Activated CD8-positive, alpha-beta memory T cell treated with anti-CD3 and anti-CD28 coated beads for 4 hours (primary cell): ENCODE data around the gene FAM83F.

Experiments used
- DNase-seq, 2 donors: peaks; one replicate each; pipeline ENCODE4 v3.0.0-alpha.2; 2020; ENCODE audit warnings: low read depth in 2 of 2

Gene FAM83F

DNA sequence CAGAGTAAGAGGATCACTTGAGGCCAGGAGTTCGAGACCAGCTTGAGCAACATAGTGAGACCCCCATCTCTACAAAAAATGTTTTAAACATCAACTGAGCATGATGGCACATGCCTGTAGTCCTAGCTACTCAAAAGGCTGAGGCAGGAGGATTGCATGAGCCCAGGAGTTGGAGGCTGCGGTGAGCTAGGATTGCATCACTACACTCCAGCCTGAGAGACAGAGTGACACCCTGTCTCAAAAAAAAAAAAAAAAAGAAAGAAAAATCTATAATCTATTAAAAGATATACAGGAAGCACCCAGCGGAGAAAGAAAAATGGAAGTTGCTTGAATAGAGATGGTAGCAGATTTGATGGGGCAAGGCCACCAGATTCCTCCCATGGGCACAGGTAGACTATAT, 61.8 kb downstream of the FAM83F start:
- DNase-seq = no peak

DNA sequence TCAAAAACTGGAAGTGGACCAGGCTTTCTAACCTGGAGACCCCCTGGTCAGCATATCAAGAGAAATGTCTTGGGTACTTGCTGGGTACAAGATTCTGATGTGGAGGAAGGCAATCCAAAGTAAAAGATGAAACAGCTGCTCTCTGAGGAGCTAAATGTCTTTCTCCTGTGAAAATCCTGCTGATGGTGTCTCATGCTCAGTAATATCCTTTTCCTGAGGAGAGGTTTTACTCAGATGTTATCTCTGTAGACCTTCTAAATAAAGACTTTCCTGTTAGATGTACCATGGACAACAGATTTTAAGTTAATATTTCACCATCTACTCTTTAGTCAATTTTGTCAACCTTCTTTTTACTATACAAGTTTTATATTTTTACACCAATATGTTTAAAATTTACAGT, 62.9 kb downstream of the FAM83F start:
- DNase-seq = no peak

DNA sequence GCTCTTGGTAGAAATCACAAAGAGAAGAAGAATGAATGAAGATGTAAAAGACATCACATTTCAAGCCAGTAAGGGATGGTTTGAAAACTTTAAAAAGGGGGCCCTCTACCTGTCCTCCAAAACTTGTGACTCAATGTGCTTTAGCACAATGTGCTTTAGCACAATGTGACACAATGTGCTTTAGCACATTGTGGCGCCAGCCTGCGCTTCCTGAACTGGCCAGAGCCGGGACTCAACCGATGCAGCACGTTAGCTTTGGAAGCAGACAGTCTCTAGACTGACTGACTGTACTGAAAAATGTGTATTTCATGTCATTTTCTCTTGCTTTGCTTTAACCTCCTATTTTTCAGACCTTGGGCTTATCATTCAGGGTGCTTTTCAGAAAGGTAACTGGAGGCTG, 63.5 kb downstream of the FAM83F start:
- DNase-seq = no peak

DNA sequence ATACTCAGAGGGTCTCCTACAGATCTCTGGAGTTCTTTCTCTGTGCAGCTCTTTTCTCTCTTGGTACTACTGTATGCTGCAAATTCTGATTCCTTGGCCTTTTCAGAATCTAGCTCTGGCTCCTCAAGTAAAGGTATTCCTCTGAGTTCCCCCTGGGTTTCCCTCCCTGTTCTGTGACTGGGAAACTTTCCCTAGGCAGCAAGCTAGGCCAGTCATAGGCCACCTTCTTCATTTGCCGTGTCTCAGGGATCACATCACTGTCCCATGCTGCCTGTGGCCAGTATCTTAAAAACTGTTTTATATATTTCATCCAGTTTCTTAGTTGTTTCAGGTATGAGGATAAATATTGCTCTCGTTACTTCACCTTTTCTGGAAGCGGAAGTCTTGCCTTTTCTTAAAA, 71.2 kb downstream of the FAM83F start:
- no peak for DNase-seq

DNA sequence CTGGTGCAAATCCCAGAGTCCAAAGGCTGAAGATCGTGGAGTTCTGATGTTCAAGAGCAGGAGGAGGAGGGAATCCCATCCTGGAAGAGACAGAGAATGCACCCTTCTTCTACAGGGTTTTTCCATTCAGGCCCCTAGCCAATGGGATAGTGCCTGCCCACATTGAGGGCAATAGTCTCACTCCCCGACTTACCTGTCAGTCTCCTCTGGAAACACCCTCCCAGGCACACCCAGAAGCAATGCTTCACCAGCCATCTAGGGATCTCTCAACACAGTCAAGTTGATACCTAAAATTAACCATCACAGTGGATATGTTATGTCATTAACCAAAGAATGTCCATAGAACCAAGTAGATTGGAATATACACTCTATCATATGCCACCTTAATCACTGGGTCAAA, 72.9 kb downstream of the FAM83F start:
- no peak for DNase-seq

DNA sequence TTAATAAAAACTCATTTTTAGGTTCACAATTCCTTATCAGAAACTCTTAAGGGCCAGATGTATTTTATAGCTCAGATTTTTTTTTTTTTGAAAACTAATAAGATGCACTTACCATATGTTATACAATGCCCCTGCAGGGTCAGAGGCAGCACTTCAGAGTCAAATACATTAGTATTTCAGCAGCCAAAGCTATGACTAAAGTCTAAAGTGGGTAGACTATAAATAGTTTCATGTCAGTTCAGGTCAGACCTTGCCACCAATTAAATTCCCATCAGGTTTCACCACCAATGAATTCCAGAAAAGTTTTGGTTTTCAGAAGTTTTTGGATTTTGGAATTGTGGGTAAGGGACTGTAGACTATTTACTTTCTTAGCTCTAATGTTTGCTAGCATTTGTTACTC, 75.9 kb downstream of the FAM83F start:
- DNase-seq = no peak

DNA sequence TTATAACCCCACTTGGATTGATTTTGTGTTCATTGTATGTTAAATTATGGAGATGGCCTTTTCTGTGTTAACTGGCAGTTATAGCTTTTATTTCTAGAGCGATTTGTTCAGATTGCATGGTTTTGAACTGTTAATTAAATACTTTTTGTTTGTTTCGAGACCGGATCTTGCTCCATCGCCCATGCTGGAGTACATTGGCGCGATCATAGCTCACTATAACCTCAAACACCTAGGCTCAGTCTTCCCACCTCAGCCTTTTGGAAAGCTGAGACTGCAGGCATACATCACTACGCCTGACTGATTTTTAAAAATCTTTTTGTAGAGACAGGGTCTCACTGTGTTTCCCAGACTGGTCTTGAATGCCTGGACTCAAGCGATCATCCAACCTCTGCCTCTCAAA, 77.0 kb downstream of the FAM83F start:
- no peak for DNase-seq

DNA sequence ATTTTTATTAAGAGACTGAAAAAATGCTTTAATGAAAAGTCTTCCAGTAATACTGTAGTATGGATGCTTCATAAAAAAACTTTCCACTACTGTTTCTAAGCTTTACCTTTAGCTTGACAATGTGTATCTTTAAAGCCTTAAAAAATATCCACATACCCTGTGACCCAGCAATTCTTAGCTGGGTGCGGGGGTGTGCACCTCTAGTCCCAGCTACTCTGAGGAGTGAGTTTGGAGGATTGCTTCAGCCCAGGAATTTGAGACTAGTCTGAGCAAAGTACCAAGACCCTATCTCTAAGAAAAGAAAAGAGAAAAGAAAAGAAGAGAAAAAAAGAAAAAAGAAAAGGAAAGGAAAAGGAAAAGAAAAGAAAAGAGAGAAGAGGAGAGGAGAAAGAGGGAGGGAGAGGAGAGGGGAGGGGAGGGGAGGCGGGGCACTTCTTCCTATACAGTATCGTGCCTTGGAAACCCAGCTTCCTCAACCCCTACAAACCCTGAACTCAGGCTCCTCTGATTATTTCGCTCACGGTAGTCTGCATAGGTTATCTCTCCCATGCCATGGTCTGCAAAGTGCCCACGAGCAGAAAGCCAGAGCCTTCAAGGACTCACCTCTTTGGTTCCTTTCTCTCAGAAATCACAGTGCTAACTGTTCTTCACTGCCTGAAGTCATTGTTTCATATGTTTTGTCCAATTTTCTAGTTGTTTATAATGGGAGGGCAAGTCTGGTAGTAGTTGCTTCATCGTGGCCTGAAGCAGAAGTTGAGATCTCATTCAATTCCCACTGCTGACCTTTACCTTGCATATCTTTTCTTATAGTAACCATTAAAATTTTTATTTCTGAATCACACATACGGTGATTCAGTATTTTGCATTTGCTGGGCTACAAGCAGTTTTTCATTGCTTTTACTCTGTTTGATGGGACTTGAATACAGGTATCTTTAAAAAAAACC, 82.2 kb downstream of the FAM83F start:
- no peak for DNase-seq

DNA sequence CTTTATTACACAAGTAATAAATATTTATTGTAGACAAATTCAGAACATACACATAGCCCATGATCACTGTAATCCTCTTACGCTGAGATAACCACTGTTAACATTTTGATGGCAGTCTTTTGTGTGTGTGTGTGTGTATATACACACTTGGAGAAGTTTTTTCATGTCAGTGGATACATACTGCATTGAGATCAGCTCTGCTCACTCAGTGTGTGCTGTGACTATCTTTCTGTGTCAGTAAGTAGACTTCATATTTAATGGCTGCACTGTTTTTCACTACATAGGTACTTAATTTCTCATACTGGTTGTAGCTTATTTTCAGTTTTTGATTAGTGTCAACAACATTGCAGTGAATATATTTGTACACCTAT, 82.9 kb downstream of the FAM83F start:
- DNase-seq = no peak

DNA sequence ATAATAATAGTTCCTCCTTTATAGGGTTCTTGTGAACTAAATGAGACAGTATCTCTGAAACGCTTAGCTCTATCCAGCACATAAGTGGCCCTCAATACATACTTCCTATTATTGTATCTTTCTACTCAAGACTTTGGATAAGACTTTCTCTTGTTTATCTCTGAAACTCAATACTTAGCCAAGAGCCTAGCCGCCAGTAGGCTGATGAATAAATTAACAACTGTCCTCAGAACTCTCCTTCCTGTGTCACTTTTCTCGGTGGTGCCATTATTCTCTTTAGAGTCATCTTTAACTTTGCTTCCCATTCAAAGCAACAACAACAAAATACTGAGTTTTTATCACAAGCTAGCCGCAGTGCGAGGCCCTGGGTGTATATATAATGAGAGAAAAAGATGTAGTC, 86.9 kb downstream of the FAM83F start:
- no peak for DNase-seq

DNA sequence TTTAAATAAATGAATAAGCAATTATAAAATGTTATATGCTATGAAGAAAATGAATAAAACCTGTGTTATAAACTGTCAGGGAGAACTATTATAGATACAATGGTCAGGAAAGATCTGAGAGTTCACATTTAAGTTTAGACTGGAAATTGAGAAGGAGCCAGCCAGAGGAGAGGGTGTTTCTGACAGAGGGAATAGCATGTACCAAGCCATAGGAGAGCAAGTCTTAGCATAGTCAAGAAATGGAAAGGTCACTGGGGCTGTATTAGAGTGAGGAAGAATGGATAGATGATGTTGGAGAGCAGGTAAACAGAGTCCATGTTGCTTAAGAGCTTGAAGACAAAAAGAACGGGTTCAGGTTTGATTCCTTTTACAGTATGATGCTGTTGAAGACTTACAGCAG, 87.4 kb downstream of the FAM83F start:
- DNase-seq = no peak

DNA sequence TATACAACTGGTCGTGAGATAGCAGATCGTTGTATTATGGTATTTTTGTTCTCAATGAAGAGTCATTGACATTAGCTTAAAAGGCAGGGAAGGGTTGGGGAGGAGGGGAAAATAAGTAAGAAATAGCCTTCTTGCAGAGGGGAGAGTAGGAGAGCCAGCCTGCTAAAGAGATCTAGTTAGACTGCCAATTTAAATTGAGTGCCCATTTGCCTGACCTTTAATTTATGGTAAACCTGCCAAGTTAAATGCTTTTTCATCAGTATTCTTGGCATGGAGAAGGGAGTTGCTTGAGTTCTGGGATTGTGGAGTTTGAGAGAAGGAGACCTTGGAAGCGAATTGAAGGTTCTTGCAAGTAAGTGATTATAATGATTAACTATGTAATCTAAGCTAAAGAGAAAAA, 89.0 kb downstream of the FAM83F start:
- no peak for DNase-seq

DNA sequence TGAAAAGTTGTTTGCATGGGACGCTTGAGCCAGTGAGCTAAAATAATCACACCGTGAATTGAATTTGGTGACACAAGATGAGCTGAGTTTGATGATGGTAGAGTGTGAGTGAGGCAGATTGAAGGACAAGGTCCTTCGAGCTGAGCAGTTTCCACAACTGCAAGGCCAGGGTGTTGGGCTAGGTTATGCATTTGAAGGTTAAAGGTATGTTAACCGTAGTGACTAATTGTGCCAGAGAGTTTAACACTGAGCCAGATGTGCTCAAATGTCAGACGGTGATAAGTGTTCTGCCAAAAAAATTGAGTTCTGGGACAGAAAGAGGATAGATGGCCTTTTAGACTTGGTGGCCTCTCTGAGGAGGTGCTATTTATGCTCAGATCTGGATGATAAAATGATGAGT, 89.5 kb downstream of the FAM83F start:
- no peak for DNase-seq

DNA sequence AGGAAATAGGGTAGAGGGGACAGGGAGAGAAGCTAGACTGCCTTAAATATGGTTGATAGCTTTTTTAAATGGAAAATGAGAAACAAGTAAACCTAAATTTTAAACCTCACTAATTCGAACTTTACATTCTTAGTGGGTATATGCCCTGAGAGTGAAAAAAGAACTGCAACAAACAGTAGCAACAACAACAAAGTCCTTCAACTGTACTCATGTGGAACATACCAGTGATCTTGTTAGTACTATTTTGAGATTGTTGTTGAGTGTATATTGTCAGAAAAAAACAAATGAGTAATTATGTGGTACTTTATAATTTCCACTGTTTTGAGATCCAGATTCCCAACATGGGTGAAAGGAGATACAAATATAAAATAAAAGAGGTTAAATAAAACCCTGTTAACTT, 94.1 kb downstream of the FAM83F start:
- no peak for DNase-seq
